Stimulated activated CD8-positive, alpha-beta memory T cell treated with anti-CD3 and anti-CD28 coated beads, Interleukin-4, amount 100 ng/mL, for 24 hours (primary cell): ENCODE results near the gene TACC2.

Experiments used
- DNase-seq: peaks from one replicate; pipeline ENCODE4 v3.0.0-alpha.2; 2020; ENCODE audit warnings: low read depth

The TACC2 gene

DNA sequence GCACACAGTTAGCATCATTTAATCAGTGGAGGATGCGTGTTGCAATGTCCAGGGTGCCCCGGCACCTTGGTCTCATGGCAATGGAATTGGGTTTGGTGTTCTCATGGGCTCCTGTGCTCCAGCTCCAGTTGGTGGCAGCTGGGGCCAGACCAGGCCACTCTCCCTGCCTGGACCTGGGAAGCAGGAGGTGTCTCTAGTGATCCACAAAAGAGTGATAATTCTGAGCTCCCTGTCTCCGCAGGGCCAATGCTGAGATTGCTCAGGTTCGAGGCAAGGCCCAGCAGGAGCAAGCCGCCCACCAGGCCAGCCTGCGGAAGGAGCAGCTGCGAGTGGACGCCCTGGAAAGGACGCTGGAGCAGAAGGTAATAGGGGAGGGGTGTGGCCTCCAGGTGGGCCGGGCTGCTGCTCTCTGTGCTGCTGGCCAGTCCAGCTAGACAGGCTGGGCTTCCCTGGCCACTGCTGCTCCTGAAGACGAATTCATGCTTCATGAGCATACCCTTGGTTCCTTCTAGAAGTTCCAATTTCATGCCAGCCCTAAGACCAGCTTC lies 260.4 kb downstream of the TACC2 start:
- DNase-seq, result no peak

DNA sequence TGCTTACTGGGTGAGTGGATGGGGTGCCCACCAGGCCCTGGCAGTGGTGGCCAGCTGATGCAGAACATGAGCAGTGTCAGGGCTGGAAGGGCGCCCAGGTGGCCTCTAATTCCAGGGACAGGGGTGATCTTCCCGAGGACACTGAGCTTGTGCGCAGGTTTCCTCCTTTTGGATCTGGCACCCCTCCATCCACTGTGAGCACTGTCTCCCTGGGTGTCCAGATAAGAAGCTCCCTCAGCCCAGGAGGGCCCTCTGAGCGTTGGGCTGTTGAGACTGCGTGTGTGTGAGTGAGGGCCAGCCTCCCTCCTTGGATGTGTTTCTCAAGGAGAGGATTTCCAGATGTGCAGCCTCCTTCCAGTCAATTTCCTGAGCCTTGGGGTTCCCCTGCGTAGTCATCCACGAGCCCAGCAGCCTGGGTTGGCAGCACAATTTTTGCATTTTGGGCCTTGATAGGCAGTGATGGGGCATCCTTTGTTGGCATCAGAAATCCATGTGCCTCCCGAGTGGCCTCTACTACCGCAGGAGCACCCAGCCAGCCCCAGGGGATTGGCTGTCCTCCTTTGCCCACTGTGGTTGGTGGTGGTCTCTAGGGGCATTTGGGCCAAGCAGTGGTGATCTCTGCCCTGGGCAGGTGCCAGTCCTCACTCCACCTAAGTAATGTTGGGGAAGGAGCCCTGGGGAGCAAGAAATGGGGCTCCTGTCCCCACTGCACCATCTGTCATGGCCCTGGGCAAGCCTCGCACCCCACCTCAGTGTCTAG lies 261.2 kb downstream of the TACC2 start:
- no peak for DNase-seq

DNA sequence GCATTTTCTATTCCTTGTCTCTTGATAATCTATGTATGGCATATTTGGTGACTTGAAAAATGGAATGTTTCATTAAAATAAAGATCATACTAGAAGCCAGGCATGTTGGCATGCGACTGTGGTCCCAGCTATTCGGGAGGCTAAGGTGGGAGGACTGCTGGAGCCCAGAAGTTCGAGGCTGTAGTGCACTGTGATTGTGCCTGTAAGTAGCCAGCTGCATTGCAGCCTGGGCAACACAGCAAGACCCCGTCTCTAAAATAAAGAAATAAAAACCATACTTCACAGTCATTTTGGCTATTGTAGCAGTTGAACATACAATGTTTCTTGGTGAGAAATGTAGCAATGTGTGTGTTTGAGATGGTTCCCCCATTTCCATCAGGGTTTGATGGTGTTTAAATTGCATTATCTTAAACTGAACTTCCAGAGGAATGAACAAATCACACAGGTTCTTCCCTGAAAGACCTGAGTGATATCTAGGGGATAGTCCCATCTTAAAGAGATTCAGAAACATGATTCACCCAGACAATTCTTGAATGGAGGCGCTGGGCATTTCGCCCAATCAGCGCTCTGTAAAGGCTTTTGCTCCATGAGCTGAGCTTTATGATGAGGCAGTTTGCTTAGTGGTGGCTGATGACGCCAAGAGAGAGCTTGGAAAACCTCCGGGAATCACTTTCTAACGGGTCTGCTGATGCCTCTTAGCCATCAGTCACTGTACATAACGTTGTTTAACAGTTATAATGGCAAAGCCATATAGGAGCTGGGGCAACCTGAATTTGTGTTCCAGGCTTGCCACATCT lies 262.7 kb downstream of the TACC2 start:
- no peak for DNase-seq

DNA sequence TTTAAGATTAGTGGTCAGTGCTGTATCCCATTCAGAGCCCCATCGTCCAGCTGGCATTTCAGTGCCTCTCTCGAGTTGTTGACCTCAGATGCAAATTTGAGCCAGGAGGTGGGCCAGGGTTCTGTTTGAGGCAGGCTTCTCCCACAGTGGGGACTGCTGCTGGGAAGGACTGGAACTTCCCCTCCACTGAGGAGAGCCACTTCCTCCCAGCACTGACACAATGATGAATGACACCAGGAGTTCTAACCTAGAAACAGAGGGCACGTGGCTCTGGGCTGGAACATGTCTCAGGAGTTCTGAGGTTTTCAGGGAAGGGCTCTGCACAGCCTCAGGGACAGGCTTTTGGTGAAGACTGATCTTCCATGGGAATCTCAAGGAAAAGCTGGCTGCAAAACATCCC lies 263.8 kb downstream of the TACC2 start:
- no peak for DNase-seq

DNA sequence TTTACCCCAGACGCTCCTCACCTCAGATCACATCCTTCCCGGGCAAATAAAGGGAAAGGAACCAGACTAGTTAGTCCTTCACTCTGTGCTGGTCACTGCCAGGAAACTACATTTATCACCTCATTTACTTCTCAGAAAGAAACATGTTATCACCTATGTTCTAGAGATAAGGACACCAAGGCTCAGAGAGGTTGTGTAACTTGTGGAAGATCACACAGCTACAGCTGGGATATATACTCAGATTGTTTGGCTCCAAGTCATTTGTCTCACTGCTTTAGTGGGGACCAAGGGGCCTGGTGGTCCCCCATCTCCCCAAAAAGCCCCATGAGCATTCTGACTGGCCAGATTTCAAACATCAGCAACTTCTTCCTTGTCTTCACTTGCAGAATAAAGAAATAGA lies 264.6 kb downstream of the TACC2 start:
- no peak for DNase-seq

DNA sequence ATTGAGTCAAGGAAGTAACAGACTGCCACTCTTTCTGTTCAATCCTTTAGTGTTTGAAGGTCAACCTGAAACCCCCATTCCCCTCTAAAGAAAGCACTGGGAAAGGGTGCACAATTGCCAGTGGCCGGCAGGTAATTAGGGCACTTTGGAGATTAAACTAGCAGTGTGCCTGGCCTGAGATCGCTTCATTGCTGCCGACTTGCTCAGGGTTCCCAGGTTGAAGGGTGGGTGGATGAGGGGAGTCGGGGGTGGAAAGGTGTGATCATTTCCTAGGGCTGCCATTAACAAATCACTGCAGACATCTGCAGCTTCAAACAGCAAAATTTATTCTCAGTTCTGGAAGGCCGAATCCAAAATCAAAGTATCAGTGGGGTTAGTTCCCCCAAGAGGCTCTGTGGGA lies 265.9 kb downstream of the TACC2 start:
- DNase-seq, result no peak

DNA sequence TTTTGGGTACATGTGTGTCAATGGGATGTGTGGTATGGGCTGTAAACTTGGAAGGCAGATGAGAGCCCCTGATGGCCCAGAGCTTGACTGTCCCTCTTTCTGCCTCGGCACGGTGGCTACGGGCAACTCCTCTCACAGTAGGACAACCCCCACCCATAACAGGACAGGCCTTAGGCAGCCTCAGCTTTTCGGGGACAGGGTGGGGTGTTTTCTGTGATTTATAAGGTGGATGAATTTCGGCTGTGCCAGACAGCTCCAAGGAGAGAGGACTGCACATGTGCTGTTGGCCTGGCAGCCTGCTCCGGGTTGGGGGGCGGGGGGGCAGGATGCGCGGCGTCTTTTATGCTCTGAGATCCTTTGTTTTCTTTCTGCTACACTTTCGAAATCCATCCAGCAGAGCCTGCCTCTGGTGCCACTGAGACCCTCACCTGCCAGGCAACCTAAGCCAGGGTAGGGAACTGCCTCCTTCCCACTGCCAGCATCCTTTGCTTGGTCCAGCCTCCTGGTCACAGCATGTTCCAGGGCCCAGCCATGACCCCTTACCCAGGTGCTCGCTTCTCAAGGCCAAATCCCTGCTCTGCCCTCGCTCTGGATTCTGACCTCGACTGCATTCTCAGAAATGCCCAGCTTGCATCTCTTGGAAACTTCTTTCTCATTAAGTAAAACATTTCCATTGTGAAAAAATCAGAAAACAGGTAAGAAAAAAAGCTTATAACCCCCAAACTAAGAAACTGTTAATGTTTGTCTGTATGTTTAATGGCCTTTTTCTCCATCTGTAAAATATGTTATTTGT lies 266.7 kb downstream of the TACC2 start:
- DNase-seq, result no peak

DNA sequence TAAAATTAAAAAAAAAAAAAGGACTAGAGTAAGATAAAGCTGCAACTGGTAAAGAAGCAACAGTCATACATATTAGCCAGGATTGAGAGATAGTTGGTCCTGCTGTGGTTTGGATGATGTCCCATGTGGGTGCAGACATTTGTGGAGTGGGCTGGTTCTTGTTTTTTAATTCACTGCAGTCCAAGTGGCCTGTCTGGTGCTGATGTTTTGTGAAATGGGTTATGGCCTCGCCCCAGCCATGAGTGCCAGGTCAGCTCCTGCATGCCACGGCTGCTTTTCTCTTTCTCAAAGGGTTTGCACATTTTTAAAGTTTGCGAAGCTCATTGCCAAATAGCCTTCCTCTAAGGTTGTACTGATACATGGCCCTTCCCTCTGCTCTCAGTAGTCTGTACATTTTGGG lies 268.1 kb downstream of the TACC2 start:
- no peak for DNase-seq

DNA sequence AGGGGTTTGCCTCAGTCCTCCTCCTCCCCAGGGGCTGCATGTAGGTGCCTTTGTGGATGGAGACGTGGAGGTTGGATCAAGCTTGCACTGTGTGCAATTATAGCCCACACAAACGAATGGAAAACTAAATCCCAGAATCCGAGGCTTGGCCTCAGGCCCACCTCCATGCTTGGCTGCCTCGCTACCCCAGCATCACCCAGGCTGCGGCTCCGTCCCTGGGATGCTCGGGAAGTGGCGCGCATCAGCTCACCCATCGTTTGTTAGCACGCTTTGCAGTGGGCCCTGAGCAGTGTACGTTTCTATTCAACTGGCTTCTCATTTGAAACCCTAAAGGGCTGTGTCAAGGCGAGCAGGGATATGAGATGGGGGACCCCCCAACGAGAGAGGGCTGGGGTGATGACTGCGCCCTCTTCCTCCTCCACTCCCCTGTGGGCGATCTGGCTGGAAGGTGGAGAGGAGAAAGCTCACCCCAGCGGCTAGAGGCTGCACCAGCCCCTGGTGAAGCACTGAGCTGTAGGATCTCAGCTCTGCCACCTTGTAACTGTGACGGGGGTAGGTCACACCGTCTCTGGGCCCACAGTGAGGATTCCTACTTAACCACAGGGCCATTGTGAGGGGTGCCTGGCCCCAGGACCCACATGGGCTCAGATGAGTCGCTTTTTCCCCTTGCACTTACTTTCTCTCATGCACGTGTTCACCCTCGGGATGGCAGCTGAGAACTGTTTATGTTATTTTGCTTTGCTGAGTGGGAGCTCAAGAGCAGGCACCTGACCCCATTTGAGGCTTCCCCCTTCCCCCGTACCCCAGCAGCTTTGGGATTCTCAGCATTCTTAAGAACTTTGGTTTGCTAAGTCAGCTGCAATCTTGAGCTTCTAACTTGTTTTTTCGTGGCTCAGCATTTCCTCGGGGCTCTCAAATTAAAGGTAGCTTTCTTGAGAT lies 269.4 kb downstream of the TACC2 start:
- no peak for DNase-seq

DNA sequence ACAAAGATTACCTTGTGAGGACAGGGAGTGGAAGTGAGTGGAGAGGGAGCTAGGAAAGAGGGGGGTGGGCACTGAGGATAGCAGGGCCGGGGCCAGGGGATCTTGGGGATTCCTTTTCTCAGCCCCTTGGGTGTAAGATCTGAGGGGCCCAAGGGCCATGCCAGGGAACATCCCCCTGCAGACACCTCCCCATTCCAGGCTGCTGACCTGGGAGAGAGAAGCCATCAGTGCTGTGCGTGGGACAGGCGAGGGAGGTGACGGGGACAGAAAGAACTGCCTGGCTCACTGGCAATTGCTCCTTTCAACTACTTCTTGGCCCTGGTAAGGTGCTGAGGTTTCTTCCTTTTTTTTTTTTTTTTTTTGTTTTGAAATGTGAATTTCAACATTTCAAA lies 270.1 kb downstream of the TACC2 start:
- no peak for DNase-seq

DNA sequence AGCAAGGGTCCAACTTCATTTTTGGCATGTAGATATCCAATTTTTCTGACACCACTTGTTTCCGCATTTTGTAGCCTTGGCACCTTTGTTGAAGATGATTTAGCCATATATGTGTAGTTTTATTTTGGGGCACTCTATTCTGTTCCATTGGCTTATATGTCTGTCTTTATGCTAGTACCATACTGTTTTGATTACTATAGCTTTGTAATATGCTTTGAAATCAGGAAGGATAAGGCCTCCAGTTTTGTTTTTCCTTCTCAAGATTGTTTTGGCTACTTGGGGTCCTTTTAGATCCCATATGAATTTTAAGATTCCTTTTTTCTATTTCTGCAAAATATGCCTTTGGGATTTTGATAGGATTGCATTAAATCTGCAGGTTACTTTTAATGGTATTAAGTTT lies 272.6 kb downstream of the TACC2 start:
- DNase-seq, result no peak

DNA sequence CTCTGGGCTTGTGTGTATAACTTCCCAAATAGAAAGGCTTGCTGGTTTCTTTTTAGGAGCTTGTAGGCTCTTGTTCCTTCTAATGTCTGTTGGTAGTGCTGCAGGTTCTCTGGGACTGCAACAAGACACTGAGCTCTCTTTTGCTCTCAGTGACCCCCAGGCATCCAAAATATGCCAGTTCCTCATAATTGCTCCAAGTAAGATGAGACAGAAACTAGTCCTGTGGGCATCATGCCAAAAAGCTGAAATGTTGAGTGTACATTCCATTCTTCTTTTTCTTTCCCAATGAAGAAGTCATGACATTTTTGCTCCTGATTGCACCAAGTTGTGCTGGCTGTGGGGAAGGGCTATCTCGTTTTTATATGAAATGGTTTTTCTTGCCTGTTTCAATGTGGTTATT lies 275.0 kb downstream of the TACC2 start:
- DNase-seq, result no peak

DNA sequence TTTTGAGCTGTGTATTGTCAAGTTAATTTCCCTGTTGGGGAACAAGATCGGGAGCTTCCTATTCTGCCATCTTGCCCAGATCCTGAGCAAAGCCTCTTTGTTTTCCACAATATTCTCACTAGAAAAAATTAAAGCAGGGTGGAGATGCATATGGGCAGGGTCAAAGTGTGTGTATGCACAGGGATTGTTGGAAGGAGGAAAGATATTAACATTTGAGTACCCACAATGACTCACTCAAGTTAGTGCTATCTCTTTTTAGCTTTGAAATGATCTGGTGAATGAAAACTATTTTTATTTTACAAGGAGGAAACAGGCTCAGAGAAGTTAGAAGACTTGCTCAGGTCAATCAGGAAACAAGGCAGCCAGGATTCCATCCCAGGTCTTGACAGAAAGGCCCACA lies 275.5 kb downstream of the TACC2 start:
- no peak for DNase-seq

DNA sequence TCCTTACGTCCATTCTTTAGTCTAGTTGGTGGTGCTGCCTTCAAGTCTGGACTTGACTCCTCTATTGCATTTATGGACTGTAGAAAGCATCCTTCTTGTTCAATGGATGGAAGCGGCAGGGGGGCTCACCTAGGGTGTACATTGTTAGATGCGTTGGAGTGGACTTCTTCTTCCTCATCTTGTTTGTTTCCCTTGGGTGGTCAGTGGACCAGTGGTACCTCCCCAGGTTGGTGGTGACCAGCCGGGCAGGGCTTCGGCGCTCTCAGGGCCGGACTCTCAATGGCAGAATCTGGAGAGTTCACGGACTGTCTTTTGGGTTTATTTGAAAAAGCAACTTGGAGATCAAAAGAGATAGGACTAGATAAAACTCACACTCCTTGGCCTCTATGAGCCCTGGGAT lies 276.0 kb downstream of the TACC2 start:
- DNase-seq, result no peak

DNA sequence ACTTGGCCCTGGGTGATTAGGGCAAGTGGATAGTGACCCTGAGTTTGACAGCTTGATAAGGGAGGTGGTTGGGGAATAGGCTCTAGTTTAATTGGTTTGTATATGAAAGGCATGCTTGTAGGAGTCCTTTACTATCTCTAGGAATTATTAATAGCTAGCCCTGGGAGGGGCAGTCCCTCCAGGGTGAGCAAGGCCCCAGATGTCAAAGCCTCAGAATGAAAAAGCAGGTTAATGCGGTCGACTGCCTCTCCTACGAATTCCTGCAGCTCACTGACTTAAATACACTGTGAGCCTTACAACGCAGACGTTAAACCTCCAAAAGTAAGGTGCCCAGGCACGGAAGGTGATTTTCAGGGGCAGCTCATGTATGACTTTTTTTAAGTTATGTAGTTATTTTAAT lies 276.9 kb downstream of the TACC2 start:
- no peak for DNase-seq

DNA sequence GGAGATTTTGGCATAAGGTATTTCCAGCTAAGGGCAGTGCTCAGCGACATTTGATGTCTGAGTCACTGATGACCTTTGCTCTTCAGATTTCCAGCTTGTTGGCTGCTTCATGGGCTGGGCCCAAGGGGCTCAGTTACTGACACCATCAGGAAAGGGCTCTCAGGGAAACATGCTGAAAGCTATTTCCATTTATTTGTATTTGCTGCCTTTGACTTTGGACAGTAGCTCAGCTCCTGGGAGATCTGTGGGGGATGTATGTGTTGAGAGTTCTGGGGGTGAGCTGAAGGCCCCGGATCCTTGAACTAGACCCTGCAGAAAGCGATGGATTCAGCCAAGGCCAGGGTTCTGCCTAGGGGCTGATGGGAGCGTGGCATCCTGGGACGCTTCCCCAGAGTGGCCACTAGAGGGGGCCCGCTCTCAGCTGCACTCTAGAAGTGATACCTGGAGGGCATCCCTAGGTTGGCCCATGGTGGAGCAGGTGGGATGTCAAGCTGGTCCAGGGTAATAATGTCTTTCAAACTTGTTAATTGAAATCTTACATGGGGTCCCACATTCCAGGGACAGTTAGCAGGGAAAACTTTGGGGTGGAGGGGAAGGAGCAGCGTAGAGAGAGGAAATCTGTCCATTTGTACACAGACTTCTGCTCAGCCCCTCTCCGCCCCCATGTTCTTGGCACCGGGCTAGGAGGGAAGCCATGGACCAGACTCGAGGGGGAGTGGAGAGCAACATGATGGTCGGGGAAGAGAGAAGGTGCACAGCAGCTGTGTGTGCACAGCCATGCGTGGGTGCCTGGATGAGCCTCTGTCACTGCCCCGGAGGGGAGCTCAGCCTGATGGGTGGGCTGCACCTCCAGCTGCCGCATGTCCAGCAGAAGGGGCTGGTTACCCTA lies 279.1 kb downstream of the TACC2 start:
- peak; percentile 28 for DNase-seq

DNA sequence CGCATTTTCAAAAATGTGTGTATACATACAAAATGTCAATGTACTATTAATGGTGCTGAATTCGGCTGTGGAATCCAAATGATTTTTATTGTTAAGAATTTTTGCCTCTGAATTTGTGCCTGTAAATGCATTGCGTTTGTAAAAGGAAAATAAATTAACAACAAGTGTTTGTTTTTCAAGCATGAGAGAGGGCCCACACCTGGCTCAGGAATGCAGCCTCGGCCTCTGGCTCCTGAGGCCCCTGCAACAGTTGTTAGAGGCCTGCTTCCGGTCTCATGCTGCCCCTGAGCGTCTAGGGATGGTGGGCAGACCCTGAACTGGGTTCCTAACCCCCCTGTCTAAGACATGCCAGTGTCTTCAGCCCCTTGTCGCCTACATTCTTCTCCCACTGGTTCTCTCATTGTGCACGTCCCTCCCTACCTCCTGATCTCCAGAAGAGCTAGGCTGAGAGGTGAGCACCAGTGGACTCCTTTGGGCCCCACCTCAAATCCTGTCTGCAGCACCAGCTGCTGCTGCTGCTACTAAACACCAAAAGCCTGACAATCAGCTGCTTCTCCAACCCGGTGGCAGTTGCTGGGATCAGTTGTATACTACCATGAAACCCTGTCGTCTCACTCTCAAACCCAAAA lies 280.2 kb downstream of the TACC2 start:
- no peak for DNase-seq

DNA sequence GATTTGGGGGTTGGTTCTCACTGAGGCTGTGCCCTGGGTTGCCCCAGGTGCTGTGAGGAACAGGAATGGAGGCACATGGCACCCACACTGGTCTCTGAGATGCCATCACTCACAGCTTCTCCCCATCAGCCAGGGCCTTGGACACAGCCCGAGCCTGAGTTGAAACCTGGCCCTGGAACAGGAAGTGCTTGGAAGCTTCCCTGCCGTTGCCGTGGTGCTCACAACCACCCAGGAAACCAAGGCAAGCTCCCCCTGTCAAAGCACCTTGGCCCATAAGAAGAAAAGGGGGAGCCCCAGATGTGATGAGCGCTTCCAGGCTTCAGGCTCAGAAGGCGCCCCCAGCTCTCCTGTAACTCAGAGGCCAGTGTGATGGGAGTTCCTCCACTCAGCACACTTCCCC lies 282.1 kb downstream of the TACC2 start, which contains the start of gene BTBD16:
Gene BTBD16 (plus strand): TSS at position 221 of the 400 bp plus-strand sequence. CDS start 3,786 bp downstream, outside the sequence.
- DNase-seq, result no peak

DNA sequence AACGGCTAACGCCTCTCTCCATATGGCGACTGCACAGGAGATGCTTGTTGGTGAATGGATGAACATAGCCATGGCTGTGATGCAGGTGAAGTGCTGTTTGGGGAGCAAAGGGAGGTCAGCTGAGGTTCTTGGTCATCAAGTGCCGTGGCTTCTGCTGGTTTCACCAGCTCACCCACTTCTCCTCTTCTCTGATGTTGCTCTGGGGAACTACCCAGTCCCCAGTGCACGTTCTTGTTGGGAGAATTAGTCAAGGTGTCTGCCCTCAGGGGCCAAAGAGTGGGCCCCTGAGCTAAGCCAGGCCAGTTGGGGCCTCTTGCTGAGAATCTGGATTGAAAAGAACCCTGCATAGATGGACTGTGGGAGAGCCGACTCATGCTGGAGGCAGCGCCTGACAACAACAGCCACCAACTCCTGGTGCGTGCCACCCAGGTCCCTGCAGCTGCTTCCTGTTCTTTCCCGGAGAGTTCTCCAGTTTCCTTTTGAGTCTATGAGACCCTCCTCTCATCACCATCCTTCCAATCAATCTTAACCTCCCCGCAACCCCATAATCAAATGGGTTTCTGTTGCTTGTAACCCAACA lies 285.1 kb downstream of the TACC2 start:
- no peak for DNase-seq
